ENCODE results near the gene CTR9.

Gene CTR9

DNA sequence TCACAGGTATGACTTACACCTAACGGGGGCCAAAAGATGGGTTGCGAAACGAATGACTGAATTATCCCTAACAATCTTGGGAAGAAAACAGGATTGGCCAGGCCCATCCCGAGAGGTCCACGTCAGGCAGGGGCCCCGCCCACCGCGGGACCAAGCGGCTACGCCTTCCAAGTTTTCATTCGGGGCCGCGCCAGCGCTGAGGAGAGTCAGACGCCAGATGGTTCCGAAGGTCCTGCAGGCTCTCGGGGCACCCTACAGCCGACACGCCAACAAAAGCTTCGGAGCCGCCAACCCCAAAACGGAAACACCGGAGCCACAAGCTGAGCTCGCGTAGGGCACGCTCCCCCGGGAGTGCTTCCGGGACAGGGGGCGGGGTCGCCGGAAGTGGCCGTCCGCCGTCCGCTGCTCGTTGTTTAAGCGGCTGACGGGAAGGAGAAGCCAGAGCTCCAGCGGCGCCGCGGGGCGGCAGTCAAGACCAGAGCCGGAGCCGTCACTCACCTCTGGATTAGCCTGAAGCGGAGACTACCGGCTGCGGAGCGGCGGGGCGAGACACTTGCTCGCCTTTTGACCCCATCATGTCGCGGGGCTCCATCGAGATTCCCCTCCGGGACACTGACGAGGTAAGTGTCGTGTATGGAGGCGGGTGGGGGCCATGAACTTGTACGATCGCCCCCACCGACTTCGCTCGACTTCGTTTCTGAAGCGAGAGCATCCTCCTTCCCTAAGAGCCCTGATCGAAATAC is at the start of gene CTR9:
TSS of gene CTR9 (plus strand) at position 409 of the 743 bp plus-strand sequence. CDS start at position 576, 167 bp downstream.
- no peak for TF ChIP-seq GATA2 (IDR thresholded peaks at IDR 0.05; ENCODE audit: low read depth, low read length)
- no peak for TF ChIP-seq GATA3 (IDR thresholded peaks at IDR 0.05; ENCODE audit: low read depth, low read length)

DNA sequence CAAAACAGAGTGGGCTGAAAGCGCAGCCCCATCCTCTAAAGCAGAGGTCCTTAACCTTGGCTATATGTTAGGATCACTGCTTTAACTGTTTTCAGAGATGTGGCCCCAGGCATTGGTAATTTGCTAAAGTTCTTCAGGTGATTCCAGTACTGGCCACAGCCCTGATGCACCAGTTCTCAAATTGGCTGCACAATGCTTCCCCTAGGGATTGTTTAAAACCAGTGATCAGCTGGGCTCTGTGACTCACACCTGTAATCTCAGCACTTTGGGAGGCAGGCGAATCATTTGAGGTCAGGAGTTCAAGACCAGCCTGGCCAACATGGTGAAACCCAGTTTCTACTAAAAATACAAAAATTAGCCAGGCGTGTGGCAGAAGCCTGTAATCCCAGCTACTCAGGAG is 49.1 kb upstream of the CTR9 start:
- TF ChIP-seq GATA3 (IDR thresholded peaks at IDR 0.05; ENCODE audit: low read depth, low read length), result no peak
- no peak for TF ChIP-seq GATA2 (IDR thresholded peaks at IDR 0.05; ENCODE audit: low read depth, low read length)

DNA sequence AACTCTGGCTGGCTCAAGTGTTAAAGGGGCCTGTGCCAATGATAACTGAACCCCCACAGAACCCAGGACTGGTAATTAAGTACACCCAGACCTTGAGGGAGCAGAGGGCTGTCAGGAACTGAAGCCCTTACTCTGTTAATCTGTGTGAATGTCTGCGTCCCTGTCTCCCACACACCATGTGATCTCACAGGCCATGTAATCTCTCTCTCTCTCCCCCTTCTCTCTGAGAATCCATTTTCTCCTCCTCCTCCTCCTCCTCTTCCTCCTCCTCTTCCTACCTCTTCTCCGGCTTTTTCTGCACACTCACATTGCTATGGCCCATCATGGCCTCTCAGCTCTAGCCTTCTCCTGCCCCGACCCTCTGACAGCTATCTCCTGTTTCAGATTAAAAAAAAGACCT is 42.9 kb upstream of the CTR9 start:
- TF ChIP-seq GATA2 (IDR thresholded peaks at IDR 0.05; ENCODE audit: low read depth, low read length) (no peak), GATA3 (IDR thresholded peaks at IDR 0.05; ENCODE audit: low read depth, low read length) (no peak)

DNA sequence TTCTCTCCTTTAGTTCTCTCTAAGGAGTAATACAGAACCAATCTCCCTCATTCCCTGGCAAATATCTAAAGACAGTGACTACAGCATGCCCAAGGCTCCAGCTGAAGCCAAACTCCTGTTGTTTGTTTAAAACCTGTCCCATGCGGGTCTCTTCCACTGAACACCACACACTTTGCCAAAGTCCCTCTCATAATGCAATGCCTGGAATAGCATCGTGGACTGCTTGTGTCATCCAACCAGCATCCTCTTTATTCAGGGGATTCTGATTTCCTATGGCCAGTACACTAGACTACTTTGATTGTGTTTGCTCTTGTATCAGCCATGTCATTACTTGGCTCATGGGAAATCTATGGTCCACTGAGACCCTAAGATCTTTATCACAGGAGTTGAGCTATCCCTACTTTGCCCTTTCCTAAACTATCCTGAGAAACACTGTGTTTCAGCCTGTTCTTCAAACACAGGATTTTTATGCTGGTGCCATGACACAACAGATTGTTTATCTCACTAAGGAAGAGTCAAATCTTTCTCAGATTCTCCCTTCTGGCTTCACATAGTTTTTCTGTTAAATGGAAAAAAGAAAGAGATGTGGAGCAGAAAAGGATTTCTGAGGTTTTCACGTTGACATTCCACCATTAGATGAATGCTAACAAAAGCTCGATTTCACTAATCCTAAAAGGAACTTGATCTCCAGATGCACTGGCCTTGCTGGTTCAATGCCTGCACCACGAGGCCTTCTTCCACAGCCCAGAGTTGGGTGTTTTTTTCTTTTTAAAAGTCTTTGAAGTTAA is 41.6 kb upstream of the CTR9 start:
- no peak for TF ChIP-seq GATA3 (IDR thresholded peaks at IDR 0.05; ENCODE audit: low read depth, low read length)
- no peak for TF ChIP-seq GATA2 (IDR thresholded peaks at IDR 0.05; ENCODE audit: low read depth, low read length)

DNA sequence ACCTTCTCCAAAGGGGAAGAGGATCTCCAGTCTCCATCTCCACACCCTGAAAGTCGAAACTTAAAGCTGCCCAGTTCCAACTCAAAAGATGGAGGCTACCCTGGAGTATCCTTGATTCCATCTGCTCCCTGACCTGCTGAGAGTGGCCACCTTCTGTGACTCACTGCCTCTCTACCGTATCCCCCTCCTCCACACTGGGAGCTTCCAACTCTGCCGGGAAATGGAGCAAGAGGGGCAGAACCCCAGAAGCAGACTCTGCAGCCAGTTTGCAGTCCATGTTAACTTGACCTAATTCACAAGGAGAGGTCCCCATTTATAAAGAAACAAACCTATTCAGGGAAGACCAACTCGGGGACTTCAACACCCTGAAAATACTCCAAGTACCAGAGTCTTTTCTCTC is 35.5 kb upstream of the CTR9 start:
- TF ChIP-seq GATA2 (IDR thresholded peaks at IDR 0.05; ENCODE audit: low read depth, low read length) (no peak), GATA3 (IDR thresholded peaks at IDR 0.05; ENCODE audit: low read depth, low read length) (no peak)

DNA sequence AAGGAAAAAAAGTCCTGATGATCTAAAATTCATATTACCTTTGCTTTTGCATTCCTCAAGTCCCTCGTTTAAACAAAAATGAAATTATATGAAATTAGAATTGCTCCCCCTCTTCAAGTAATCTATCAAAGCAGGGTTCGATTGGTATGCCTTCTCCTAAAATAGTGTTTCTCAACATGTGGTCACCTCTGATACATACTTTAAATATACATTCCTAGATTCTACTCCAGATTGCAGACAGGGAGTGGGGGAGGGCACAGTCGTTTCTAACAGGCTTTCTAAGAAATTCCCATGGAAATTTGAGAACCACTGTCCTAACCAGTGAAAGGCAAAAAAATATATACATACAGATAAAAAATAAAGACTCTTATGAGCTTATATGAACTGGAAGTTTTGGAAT is 34.9 kb upstream of the CTR9 start:
- TF ChIP-seq GATA2 (IDR thresholded peaks at IDR 0.05; ENCODE audit: low read depth, low read length) (no peak), GATA3 (IDR thresholded peaks at IDR 0.05; ENCODE audit: low read depth, low read length) (no peak)

DNA sequence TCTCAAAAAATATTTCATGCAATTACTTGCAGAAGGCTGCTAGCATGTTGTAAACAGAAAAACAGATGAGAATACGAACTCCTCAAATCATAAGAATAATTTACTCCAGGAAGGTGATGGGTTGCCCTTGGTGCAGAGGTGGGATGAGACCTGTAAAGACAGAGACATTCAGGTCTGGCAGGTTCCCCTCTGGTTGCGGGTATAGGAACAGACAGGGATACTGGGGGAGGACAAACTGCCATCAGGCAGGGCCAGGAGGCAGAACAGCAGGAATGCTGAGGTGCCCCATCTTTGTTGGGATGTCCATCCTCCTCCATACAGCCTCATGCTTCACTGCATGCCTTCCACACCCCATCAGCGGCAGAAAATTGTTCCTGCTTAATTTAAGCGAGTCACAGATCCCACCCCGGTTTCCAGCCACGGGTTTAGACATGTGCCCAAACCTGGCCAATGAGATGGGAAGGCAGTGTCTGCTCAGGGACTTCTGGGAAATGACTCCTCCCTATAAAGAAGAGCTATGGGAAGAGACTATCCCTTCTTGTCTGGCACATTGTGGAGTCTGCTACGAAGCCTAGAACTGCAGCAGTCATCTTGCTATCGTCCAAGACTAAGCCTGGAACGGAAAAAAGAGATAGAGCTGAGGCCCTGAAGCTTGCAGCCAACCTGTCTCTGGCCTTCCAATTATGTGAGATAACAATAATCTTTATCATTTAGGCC is 34.3 kb upstream of the CTR9 start:
- TF ChIP-seq GATA2 (IDR thresholded peaks at IDR 0.05; ENCODE audit: low read depth, low read length), result no peak
- TF ChIP-seq GATA3 (IDR thresholded peaks at IDR 0.05; ENCODE audit: low read depth, low read length), result no peak

DNA sequence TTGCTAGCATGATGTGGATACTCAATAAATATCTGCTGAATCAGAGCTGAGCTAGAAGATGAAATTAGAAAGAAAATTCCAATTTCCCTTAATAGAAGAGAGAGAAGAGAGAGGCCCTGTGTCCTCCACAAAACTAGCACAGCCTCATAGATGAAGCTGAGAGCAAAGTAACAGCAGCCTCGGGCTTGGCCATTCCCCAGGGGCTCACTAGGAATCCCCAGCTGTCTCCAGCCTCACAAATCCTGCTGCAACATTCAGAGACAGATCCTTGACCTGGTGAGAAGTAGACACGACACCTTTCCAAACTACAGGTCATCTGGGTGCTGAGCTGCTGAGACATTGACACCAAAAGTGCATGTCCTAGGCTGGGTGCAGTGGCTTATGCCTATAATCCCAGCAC is 31.4 kb upstream of the CTR9 start:
- TF ChIP-seq GATA2 (IDR thresholded peaks at IDR 0.05; ENCODE audit: low read depth, low read length), result no peak
- TF ChIP-seq GATA3 (IDR thresholded peaks at IDR 0.05; ENCODE audit: low read depth, low read length), result no peak

DNA sequence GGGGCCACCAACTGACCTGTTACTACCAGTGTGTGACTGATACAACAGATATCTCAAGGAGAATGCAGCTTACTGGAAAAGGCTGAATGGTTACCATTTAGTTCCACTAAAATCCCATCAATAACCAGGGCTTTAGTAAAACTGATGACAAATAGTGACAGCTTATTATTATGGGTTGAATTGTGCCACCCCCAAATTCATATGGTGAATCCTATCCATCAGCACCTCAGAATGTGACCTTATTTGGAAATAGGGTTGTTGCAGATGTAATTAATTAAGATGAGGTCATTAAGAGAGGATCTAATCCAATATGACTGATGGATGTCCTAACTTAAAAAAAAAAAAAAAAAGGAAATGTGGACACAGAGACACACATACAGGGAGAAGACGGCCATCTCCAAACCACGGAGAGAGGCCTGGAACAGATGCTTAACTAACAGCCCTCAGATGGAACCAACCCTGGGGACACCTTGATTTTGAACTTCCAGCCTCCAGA is 30.1 kb upstream of the CTR9 start:
- TF ChIP-seq GATA2 (IDR thresholded peaks at IDR 0.05; ENCODE audit: low read depth, low read length) (no peak), GATA3 (IDR thresholded peaks at IDR 0.05; ENCODE audit: low read depth, low read length) (no peak)

DNA sequence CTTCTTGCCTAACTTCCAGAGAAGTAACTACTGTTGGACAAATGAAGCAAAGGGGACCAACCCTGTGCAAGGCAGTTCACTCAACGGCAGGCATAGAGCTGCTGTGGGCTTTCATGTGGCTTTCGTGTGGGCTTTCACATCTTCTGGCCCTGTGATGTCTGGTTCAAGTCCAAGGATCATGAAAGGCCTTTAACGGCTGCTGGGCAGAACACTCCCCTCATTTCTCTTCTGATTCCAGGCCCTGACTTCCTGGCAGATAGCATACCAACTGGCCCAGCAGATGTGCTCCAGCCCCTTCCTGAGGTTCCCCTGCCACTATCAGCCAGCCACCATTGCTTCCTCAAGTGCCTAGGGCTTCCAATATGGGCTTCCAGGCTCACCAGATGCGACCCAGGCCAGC is 28.7 kb upstream of the CTR9 start:
- TF ChIP-seq GATA2 (IDR thresholded peaks at IDR 0.05; ENCODE audit: low read depth, low read length), result no peak
- TF ChIP-seq GATA3 (IDR thresholded peaks at IDR 0.05; ENCODE audit: low read depth, low read length), result no peak

DNA sequence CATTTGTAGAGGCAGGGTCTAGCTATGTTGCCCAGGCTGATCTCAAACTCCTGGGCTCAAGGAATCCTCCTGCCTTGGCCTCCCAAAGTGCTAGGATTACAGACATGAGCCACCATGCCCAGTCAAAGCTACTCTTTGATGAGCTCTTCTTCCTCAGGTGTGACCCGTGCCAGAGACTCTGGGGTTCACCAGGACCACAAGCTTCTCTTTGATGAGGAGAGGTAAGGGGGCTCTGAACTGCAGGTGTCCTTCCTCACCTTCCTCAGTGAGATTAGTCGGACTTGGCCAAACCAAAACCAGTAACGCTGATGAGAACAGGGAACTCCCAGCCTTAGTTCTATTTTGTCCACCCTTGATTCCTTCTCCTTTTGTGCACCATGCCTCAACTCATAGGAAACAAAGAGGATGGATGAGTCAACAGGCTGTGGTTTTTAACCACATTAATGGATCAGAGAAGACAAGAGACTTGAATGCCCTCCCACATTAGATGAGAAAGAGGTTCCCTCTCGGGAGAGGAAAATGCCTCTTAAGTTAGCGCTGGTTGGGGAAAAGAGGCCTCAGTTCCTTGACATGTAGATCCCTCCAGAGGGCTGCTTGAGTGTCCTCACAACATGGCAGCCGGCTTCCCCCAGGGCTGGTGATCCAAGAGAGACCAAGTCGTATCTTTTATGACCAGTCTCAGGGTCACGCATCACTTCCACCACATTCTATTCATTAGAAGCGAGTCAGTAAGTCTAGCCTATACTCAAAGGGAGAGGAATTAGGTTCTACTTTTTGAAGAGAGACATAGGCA is 25.7 kb upstream of the CTR9 start:
- TF ChIP-seq GATA2 (IDR thresholded peaks at IDR 0.05; ENCODE audit: low read depth, low read length) (no peak), GATA3 (IDR thresholded peaks at IDR 0.05; ENCODE audit: low read depth, low read length) (no peak)

DNA sequence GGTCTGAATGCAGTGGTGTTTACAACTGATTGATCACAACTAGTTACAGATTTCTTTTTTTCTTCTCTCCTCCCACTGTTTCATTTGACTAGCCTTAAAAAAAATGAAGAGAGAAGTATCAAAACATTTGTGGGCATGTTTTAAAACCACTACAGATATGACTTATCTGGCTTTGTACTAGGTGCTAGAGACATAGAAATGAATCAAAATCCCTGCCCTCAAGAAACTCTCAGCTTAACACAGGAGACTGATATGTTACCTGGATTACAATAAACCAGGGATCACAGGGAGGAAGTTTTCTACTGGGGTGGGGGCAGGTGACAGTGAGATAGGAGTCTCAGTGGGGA is 25.2 kb upstream of the CTR9 start:
- TF ChIP-seq GATA3 (IDR thresholded peaks at IDR 0.05; ENCODE audit: low read depth, low read length) (no peak), GATA2 (IDR thresholded peaks at IDR 0.05; ENCODE audit: low read depth, low read length) (no peak)

DNA sequence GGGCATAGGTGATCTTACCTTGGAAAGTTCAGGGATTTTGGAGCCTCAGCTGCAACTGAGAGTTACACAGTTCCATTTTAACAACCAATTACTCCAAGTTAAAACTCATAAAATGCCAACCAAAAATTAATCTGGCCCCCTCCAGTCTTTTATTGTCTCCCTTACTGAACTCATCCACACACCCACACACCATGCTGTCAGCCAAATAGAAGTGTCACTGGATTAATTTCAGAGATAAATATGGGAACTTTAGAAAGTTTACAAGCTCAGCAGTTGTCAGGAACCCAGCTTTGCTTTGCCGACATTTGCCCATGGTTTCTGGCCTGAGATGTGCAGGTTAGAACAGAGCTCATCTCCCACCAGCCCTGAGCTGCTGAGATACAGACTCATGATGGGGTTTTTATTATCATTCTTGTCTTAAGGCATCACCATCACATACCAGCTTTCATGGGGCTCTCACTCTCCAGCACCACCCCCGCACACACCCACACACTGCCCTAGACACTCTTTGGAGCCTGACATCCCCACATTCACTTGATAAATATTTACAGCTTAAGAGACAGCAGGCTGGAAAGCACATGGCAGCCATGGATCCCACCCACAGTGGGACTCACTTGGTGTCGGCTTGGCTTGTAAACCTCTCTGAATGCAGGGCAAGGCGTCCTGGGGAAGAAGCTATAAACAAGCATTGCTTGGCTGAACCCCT is 23.7 kb upstream of the CTR9 start:
- TF ChIP-seq GATA2 (IDR thresholded peaks at IDR 0.05; ENCODE audit: low read depth, low read length), result no peak
- no peak for TF ChIP-seq GATA3 (IDR thresholded peaks at IDR 0.05; ENCODE audit: low read depth, low read length)
